GM20000 (cell line): ENCODE results near the gene ROPN1B.

Experiments
- DNase-seq: peaks from one replicate; pipeline ENCODE4 v3.0.0; 2012; ENCODE audit warnings: low spot score
- TF ChIP-seq, protein P1 (sequence below): IDR thresholded peaks from 2 replicates; pipeline ENCODE4 v1.5.1; 2012; ENCODE audit warnings: mild to moderate bottlenecking, control low read depth; ENCODE audit errors: extremely low read depth, missing control alignments

The ROPN1B gene

DNA sequence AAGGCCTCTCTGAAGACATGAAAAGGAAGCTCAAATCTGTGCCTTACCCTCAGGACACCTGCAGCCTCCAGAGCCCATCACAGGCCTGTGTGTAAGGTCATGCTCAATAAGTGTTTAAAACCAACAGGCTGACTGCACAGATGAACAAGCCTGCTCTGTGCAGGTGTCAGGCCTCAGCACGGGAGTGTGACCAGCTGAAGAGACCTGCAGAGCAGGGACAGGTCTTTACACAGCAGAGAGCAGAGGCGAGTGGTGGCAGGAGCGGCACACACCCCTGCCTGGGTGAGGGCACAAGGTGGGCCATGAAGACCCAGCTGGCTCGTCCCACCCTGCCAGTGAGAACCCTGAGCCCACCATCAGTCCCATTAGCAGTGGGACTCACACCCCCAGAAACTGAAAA is 56.9 kb downstream of the ROPN1B start:
- TF ChIP-seq, protein P1, sequence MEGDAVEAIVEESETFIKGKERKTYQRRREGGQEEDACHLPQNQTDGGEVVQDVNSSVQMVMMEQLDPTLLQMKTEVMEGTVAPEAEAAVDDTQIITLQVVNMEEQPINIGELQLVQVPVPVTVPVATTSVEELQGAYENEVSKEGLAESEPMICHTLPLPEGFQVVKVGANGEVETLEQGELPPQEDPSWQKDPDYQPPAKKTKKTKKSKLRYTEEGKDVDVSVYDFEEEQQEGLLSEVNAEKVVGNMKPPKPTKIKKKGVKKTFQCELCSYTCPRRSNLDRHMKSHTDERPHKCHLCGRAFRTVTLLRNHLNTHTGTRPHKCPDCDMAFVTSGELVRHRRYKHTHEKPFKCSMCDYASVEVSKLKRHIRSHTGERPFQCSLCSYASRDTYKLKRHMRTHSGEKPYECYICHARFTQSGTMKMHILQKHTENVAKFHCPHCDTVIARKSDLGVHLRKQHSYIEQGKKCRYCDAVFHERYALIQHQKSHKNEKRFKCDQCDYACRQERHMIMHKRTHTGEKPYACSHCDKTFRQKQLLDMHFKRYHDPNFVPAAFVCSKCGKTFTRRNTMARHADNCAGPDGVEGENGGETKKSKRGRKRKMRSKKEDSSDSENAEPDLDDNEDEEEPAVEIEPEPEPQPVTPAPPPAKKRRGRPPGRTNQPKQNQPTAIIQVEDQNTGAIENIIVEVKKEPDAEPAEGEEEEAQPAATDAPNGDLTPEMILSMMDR, result no peak
- DNase-seq, result no peak

DNA sequence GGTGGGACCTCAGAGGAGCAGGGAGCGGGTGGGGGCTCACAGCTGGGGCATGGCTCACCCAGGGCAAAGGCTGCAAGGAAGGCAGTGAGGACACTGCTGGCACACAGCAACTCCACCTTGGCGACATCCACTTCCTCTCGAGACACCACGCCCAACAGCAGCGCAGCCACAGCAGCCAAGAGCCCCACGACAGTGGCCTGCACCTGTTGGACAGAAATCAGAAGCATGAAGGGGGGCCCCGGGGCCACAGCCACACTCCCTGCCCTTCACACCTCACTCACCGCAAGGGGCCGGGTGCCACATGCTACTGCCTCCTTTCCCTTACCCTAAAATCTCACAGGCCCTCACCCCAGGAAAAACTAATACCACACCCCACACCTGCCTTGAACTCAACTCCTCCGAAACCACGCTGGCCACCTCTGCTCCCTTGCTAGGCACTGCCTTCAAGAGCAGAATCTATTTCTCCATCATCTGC is 57.3 kb downstream of the ROPN1B start:
- DNase-seq, result no peak
- TF ChIP-seq, protein P1, result no peak

DNA sequence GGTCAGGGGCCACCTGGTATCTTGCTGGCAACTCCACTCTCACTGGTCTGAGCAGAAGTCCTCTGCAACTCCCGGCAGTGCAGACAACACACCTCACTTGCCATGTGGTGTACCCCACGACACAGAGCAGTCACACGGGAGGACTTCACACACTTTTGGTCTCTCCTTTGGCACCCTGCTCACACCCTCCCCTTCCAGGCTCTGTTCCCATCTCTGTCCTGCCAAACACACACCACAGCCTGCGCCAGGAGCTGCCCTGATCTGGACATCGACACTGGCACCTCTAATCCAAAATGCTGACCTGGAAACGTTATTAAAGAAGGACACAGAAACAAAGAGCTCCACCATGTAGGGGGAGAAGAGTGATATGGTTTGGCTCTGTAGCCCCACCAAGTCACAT is 57.8 kb downstream of the ROPN1B start:
- DNase-seq, result no peak
- TF ChIP-seq, protein P1, result no peak

DNA sequence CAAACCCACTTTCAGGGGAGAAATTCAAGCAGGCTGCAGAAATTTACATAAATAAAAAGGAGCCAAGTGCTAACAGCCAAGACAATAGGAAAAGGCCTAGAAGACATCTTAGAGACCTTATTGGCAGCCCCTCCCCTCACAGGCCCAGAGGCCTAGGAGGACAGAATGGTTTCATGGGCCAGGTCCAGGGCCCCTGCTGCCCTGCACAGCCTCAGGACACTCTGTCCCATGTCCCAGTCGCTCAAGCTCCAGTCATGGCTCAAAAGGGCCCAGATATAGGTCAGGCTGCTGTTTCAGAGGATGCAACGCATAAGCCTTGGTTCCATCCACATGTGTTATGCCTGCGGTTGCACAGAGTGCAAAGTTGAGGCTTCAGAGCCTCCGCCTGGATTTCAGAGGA is 59.1 kb downstream of the ROPN1B start:
- TF ChIP-seq, protein P1, result no peak
- DNase-seq, result no peak

DNA sequence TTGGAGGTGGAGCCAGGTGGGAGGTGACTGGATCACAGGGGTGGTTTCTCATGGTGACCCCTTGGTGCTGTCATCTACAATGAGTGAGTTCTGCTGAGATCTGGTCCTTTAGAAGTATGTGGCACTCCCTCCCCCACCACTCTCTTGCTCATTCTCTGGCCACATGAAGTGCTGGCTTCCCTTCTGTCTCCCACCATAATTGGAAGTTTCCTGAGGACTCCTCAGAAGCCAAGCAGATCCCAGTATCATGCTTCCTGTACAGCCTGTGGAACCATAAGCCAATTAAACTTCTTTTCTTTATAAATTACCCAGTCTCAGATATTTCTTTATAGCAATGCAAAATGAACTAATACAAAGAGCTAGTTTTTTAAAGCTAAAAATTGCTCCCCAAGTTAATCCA is 60.3 kb downstream of the ROPN1B start:
- TF ChIP-seq, protein P1, result no peak
- no peak for DNase-seq

DNA sequence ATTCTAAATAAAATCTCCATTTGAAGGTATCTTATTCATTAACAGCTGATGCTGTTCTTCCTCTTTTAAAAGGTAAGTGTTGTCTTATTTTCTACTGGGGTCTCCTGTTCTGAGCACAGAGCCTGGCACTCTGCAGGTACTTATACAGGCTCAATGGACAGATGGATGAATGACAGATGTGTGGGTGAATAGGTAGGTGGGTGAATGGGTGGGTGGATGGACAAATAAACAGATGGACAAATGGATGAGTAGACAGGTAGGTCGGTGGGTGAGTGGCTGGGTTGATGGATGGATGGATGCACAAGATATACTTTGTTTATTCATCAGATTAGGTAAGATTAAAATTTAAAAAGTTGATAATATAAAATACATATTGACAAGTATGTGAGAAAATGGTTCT is 61.5 kb downstream of the ROPN1B start:
- TF ChIP-seq, protein P1, result no peak
- no peak for DNase-seq

DNA sequence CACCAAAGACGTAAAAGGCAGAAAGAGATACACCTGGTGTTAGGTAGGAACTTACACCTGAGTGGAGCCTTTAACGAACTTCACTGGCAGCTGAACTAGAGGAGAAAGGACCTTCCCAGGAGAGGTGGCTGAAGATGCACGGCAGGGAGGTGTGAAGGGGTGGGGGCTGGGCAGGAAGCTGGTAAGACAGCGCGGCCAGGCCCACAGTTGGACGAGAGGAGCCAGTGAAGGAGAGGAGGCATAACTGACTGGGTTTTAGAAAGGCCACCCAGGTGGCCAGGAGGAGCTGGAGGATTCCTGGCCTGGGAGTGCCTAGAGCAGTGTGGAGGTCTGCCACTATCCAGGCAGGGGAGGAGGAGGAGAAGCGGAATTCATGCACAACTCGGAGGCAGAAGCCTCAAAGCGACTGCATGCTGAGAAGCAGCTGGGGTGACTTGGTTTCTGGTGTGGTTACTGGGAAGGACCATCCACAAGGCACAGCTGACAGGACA is 63.0 kb downstream of the ROPN1B start:
- DNase-seq, result no peak
- TF ChIP-seq, protein P1, result no peak
